Measurements from ENCODE around the gene MMP28.

DNA sequence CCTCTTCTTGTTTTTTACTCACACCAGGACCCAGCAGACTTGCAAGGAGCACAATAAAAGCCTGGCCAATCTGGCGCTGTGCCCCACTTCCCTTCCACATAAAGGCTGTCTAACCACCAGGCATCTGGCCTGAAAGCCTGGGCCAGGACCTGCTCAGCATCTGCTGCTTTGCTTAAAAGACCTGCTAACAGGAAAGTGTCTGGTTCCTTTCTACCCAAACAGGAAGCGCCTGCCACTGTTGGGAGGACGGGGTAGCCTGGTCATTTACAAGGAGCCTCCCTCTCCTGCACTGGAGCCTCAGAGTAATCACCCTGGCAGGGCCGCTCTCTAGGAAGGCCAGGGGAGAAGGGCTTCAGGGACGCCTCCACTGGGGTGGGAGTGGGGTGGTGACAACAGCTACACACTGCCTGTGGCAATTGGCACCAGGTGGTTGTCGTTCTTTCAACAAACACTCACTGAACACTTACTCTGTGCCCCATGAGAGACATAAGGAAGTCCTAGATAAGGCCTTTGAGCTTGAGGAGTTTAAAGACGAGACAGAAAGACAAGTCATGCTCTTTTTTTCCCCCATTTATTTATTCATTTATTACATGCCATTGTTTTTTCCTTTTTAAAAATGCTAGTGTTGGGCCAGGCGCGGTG is 6.3 kb upstream of the MMP28 start:
- TF ChIP-seq, protein P1, sequence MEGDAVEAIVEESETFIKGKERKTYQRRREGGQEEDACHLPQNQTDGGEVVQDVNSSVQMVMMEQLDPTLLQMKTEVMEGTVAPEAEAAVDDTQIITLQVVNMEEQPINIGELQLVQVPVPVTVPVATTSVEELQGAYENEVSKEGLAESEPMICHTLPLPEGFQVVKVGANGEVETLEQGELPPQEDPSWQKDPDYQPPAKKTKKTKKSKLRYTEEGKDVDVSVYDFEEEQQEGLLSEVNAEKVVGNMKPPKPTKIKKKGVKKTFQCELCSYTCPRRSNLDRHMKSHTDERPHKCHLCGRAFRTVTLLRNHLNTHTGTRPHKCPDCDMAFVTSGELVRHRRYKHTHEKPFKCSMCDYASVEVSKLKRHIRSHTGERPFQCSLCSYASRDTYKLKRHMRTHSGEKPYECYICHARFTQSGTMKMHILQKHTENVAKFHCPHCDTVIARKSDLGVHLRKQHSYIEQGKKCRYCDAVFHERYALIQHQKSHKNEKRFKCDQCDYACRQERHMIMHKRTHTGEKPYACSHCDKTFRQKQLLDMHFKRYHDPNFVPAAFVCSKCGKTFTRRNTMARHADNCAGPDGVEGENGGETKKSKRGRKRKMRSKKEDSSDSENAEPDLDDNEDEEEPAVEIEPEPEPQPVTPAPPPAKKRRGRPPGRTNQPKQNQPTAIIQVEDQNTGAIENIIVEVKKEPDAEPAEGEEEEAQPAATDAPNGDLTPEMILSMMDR (IDR thresholded peaks at IDR 0.05) = no peak
- TF ChIP-seq EZH2 (IDR thresholded peaks at IDR 0.05; ENCODE audit: borderline replicate concordance, insufficient read depth, low read depth, low read length, poor library complexity, severe bottlenecking) = no peak
